Activated naive CD8-positive, alpha-beta T cell treated with anti-CD3 and anti-CD28 coated beads, Interleukin-2, amount 50 U/mL, for 24 hours (primary cell): Measurements from ENCODE around the gene MAGED1.
"Not testable (repeated sequence)": the region's sequence is repeated elsewhere in the genome, so short reads cannot be mapped to it uniquely, and the experiment has no call there.

Experiments used
- ATAC-seq: fragments of 150-1000 bp; cut with Tn5 transposase; one replicate; pipeline ENCODE4 v1.10.0; 2021
- DNase-seq: peaks from one replicate; pipeline ENCODE4 v3.0.0; 2021
- H3K27ac Mint-ChIP-seq: one replicate; pipeline ENCODE4 v1.8.0; 2021; ENCODE audit warnings: mild to moderate bottlenecking, mixed read lengths
- H3K27me3 Mint-ChIP-seq: one replicate; pipeline ENCODE4 v1.8.0; 2021; ENCODE audit warnings: mixed read lengths
- H3K36me3 Mint-ChIP-seq: one replicate; pipeline ENCODE4 v1.8.0; 2021; ENCODE audit warnings: low read depth, mixed read lengths
- H3K4me1 Mint-ChIP-seq: one replicate; pipeline ENCODE4 v1.8.0; 2021; ENCODE audit warnings: mixed read lengths
- H3K4me3 Mint-ChIP-seq: one replicate; pipeline ENCODE4 v1.8.0; 2021; ENCODE audit warnings: mild to moderate bottlenecking, moderate library complexity, mixed read lengths
- H3K9me3 Mint-ChIP-seq: one replicate; pipeline ENCODE4 v1.8.0; 2021; ENCODE audit warnings: mixed read lengths

The MAGED1 gene

GRCh38 chrX:51878056-51878455 is 15.4 kb upstream of the MAGED1 start:
- H3K9me3 Mint-ChIP-seq, result no peaks in the 10 kb centered on the region
- ATAC-seq (no peak), DNase-seq (no peak)
- H3K4me3 Mint-ChIP-seq, result no peak overlapping the region
- no peak overlapping the region for H3K27ac Mint-ChIP-seq
- peaks cover 4% of the 10 kb centered on the region for H3K36me3 Mint-ChIP-seq
- H3K27me3 Mint-ChIP-seq, result no peaks in the 10 kb centered on the region
- peaks cover 5% of the 10 kb centered on the region for H3K4me1 Mint-ChIP-seq

- Mint-ChIP-seq H3K4me3 (no peak overlapping the region), H3K9me3 (no peaks in the 10 kb centered on the region), H3K4me1 (peaks cover 20% of the 10 kb centered on the region), H3K27me3 (no peaks in the 10 kb centered on the region), H3K36me3 (peaks cover 2% of the 10 kb centered on the region), H3K27ac (no peak overlapping the region)
- DNase-seq, result no peak
- no peak for ATAC-seq
These were observed 3.6 kb upstream of the MAGED1 start for GRCh38 chrX:51889851-51890250.

- Mint-ChIP-seq H3K4me3 (no peak overlapping the region), H3K27me3 (no peaks in the 10 kb centered on the region), H3K9me3 (no peaks in the 10 kb centered on the region), H3K27ac (no peak overlapping the region), H3K36me3 (peaks cover 8% of the 10 kb centered on the region), H3K4me1 (peaks cover 23% of the 10 kb centered on the region)
- DNase-seq (no peak), ATAC-seq (no peak)
These were observed 2.2 kb upstream of the MAGED1 start for GRCh38 chrX:51891245-51891644.

GRCh38 chrX:51891821-51892551 is 1.4 kb upstream of the MAGED1 start:
- Mint-ChIP-seq H3K27ac (no peak overlapping the region), H3K4me3 (no peak overlapping the region), H3K4me1 (peaks cover 23% of the 10 kb centered on the region), H3K36me3 (peaks cover 8% of the 10 kb centered on the region), H3K27me3 (no peaks in the 10 kb centered on the region), H3K9me3 (no peaks in the 10 kb centered on the region)
- DNase-seq (no peak), ATAC-seq (no peak)

DNA sequence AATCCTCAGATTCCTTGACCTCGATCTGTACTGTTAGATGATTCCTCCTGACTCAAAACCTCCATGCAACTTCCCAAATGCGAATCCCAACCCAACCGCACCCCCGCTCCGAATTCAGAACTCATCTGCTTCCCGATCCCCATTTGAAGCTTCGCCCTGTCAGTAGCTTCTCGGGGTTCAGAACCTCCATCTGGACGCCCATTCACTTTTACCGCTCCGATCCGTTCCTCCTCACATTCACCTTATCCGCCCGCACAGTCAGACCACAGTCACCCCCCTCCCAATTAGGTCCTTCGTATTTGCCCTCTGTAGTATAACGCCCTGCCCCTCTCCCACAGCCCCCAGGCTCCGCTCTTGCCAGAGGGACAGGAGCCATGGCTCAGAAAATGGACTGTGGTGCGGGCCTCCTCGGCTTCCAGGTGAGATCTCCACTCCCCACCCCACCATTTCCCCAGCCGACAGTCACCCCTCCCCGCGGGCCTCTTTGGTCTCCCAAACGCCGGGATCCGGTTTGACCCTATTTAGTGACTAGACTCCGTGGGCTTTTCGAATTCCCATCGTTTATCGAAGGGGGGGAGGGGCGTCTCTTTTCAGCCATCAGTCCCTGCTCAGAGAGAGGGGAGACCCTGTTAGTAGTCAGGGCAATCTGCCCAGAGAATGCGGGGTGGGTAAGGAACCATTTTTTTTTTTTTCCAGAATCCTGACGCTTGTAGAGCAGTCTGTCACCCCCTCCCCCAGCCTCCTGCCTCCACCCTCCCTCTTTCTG is 691 bp downstream of the MAGED1 start:
- ATAC-seq, result no peak
- no peaks in the 10 kb centered on the region for H3K27me3 Mint-ChIP-seq
- peak overlapping the region; percentile 92 for H3K27ac Mint-ChIP-seq
- no peaks in the 10 kb centered on the region for H3K9me3 Mint-ChIP-seq
- peaks cover 15% of the 10 kb centered on the region for H3K36me3 Mint-ChIP-seq
- H3K4me3 Mint-ChIP-seq, result peak overlapping the region; percentile 92
- H3K4me1 Mint-ChIP-seq, result peaks cover 23% of the 10 kb centered on the region
- peak; percentile 15 for DNase-seq

GRCh38 chrX:51894697-51895336 is 1.4 kb downstream of the MAGED1 start:
- DNase-seq (peak; percentile 22), ATAC-seq (peak; percentile 67)
- H3K27ac Mint-ChIP-seq, result peak overlapping the region; percentile 92
- peaks cover 23% of the 10 kb centered on the region for H3K4me1 Mint-ChIP-seq
- H3K9me3 Mint-ChIP-seq, result no peaks in the 10 kb centered on the region
- H3K36me3 Mint-ChIP-seq, result peaks cover 15% of the 10 kb centered on the region
- H3K4me3 Mint-ChIP-seq, result peak overlapping the region; percentile 92
- H3K27me3 Mint-ChIP-seq, result no peaks in the 10 kb centered on the region

GRCh38 chrX:51896626-51897025 is 3.2 kb downstream of the MAGED1 start:
- ATAC-seq, result no peak
- DNase-seq, result no peak
- no peaks in the 10 kb centered on the region for H3K9me3 Mint-ChIP-seq
- no peak overlapping the region for H3K4me3 Mint-ChIP-seq
- H3K27me3 Mint-ChIP-seq, result no peaks in the 10 kb centered on the region
- peaks cover 17% of the 10 kb centered on the region for H3K4me1 Mint-ChIP-seq
- H3K36me3 Mint-ChIP-seq, result peaks cover 21% of the 10 kb centered on the region
- H3K27ac Mint-ChIP-seq, result no peak overlapping the region

- ATAC-seq (no peak), DNase-seq (no peak)
- H3K9me3 Mint-ChIP-seq, result no peaks in the 10 kb centered on the region
- H3K4me3 Mint-ChIP-seq, result no peak overlapping the region
- H3K27ac Mint-ChIP-seq, result no peak overlapping the region
- no peaks in the 10 kb centered on the region for H3K27me3 Mint-ChIP-seq
- peaks cover 2% of the 10 kb centered on the region for H3K4me1 Mint-ChIP-seq
- H3K36me3 Mint-ChIP-seq, result peaks cover 24% of the 10 kb centered on the region
These were observed 6.3 kb downstream of the MAGED1 start for GRCh38 chrX:51899741-51900140.

- Mint-ChIP-seq H3K9me3 (no peaks in the 10 kb centered on the region), H3K27me3 (no peaks in the 10 kb centered on the region), H3K4me1 (no peaks in the 10 kb centered on the region), H3K36me3 (peaks cover 17% of the 10 kb centered on the region), H3K4me3 (no peak overlapping the region), H3K27ac (peak overlapping the region; percentile 55)
- no peak for DNase-seq
- ATAC-seq, result no peak
These were observed 9.2 kb downstream of the MAGED1 start for GRCh38 chrX:51902510-51903050.

DNA sequence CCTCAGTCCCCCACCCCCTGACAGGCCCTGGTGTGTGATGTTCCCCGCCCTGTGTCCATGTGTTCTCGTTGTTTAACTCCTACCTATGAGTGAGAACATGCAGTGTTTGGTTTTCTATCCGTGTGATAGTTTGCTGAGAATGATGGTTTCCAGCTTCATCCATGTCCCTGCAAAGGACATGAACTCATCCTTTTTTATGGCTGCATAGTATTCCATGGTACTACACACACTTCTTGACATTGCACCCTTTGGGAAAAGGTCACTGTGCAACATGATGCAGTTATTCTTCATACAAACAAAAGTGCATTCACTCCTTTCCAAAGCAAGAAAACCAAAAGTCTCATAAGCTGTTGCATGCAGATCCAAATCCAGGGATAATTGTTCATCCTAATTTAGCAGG is 11.7 kb downstream of the MAGED1 start:
- H3K36me3 Mint-ChIP-seq, result peaks cover 10% of the 10 kb centered on the region
- H3K4me3 Mint-ChIP-seq, H3K4me1 Mint-ChIP-seq, H3K27me3 Mint-ChIP-seq, ATAC-seq, H3K9me3 Mint-ChIP-seq, H3K27ac Mint-ChIP-seq, DNase-seq: not testable (repeated sequence)

- ATAC-seq (no peak), DNase-seq (no peak)
- Mint-ChIP-seq H3K9me3 (no peaks in the 10 kb centered on the region), H3K4me3 (no peak overlapping the region), H3K4me1 (no peaks in the 10 kb centered on the region), H3K36me3 (peaks cover 10% of the 10 kb centered on the region), H3K27ac (no peak overlapping the region), H3K27me3 (no peaks in the 10 kb centered on the region)
These were observed 12.3 kb downstream of the MAGED1 start for GRCh38 chrX:51905711-51906110.

DNA sequence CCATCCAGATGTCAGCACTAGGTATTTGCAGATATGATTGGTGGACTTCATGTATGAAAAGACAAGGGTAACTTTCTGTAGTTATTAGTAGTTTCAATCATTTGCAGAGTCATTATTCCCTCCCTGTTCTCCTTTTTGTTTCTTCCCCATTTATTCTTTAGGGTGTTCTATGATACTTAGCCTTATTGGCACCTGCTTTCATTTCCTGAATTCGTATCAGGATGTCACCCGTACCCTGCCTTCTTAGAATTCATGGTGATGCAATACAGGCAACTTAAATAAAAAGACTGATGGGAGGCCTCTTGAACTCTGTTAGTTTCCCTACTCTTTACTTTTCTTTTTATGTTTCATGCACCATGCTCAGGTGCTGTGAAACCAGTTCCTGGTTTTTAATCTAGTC is 24.2 kb downstream of the MAGED1 start:
- H3K27ac Mint-ChIP-seq, result no peak overlapping the region
- H3K9me3 Mint-ChIP-seq, result peaks cover 9% of the 10 kb centered on the region
- H3K4me1 Mint-ChIP-seq, result no peaks in the 10 kb centered on the region
- no peak overlapping the region for H3K4me3 Mint-ChIP-seq
- ATAC-seq (no peak), DNase-seq (no peak)
- H3K36me3 Mint-ChIP-seq, result no peaks in the 10 kb centered on the region
- peaks cover 1% of the 10 kb centered on the region for H3K27me3 Mint-ChIP-seq

DNA sequence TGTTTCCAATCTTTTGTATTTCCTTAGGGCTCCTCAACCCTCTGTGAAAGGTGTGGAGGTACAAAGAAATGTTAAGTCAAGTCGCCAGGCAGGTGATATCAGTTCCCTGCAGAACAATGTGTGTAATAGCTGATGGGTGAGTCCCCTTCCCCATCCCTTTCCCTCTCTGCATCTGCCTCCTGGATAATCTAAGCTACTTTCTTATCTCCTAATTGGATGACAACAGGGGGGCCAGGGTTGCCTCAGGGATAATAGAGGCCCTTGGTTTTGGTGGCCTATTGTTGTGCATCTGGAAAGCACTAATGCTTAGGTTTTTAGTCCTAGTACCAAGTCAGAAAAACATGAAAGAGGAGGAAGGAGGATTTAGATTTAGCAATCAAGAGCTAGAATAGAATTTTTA is 29.1 kb downstream of the MAGED1 start:
- Mint-ChIP-seq H3K4me3 (no peak overlapping the region), H3K36me3 (no peaks in the 10 kb centered on the region), H3K9me3 (no peaks in the 10 kb centered on the region), H3K27ac (no peak overlapping the region), H3K4me1 (no peaks in the 10 kb centered on the region), H3K27me3 (peaks cover 1% of the 10 kb centered on the region)
- no peak for DNase-seq
- no peak for ATAC-seq

DNA sequence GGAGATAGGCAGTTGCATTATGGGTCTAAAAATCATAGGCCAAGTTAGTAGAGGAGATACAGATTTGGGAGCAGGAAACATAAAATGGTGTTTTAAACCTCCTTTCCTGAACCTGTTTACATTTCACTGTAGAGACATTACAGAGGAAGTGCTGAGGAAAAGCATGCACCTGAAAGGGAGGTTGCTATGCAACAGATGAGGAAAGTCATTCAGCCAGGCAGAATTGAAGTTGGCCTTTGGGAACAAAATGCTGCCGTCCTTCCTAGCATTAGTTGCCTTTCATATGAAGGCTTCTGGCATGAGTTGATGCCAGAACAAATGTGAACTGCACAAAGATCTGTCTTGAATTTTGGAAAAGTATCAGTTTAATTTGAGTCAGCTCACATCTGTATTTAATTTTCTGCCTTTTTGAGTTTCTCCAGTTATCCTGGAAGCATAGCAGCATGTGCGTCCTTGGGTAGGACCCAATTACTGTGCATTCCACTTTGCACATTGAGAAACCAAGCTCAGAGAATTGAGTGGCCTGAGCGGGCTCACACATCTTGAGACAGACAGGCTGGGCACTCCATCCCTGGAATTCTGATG is 38.2 kb downstream of the MAGED1 start:
- Mint-ChIP-seq H3K27ac (no peak overlapping the region), H3K36me3 (no peaks in the 10 kb centered on the region), H3K4me1 (no peaks in the 10 kb centered on the region), H3K4me3 (no peak overlapping the region), H3K27me3 (peaks cover 4% of the 10 kb centered on the region), H3K9me3 (no peaks in the 10 kb centered on the region)
- no peak for ATAC-seq
- no peak for DNase-seq
